IPS-15b (cell line): Measurements from ENCODE around the gene VRK2.
"Not testable (repeated sequence)": the region's sequence is repeated elsewhere in the genome, so short reads cannot be mapped to it uniquely, and the experiment has no call there.

Source experiments
- H3K27me3 ChIP-seq: one replicate; pipeline ENCODE4 v1.6.1; 2013; ENCODE audit warnings: low read length; ENCODE audit not compliant: control insufficient read depth, insufficient read depth
- H3K36me3 ChIP-seq: one replicate; pipeline ENCODE4 v1.6.1; 2013; ENCODE audit warnings: low read length; ENCODE audit not compliant: control insufficient read depth, insufficient read depth
- H3K4me1 ChIP-seq: one replicate; pipeline ENCODE4 v1.6.1; 2013; ENCODE audit warnings: mild to moderate bottlenecking, low read length; ENCODE audit not compliant: control insufficient read depth, insufficient read depth
- H3K4me3 ChIP-seq: one replicate; pipeline ENCODE4 v1.5.1; 2013; ENCODE audit warnings: low read depth, low read length
- H3K9ac ChIP-seq: one replicate; pipeline ENCODE4 v1.6.1; 2013; ENCODE audit warnings: low read depth, mild to moderate bottlenecking, low read length
- H3K9me3 ChIP-seq: one replicate; pipeline ENCODE4 v1.6.1; 2013; ENCODE audit warnings: mild to moderate bottlenecking, low read length; ENCODE audit not compliant: control insufficient read depth, insufficient read depth

Gene VRK2

DNA sequence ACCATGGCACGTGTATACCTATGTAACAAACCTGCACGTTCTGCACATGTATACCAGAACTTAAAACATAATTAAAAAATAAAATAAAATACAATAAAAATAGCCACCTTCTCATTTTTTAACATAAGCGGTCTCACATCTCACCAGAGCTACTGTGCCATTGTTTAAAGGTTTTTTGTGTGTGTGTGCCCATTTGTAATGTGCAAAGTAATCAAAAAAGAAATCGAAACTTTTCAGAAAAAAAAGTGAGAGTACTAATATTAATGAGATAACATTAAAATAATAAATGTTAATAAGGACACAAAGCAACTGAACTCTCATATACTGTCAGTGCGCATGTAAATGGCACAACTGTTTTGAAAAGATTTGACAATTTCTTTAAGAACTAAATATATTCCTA, 134.0 kb downstream of the VRK2 start:
- H3K9ac ChIP-seq, result no peak overlapping the region
- no peaks in the 10 kb centered on the region for H3K27me3 ChIP-seq
- no peaks in the 10 kb centered on the region for H3K9me3 ChIP-seq
- no peaks in the 10 kb centered on the region for H3K36me3 ChIP-seq
- H3K4me3 ChIP-seq, result no peak overlapping the region
- no peaks in the 10 kb centered on the region for H3K4me1 ChIP-seq

DNA sequence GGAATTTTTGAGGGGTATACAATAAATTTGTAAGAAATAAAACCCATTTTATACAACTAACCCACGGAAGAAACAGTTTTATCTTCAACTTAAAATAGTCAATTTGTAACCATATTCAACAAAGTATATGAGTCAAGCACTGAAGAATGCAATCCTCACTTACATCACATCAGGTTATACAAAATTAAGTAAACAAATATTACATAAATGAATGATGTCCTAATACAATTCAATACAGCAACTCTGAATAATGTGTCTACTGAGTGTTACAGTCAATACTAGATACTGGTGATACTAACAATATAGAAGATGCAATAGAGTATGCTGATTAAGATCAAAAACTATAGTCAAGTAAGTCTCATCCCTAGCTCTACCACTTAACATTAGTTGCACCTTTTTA, 135.9 kb downstream of the VRK2 start:
- no peak overlapping the region for H3K9ac ChIP-seq
- H3K36me3 ChIP-seq, result no peaks in the 10 kb centered on the region
- H3K4me1 ChIP-seq, result no peaks in the 10 kb centered on the region
- no peaks in the 10 kb centered on the region for H3K9me3 ChIP-seq
- no peaks in the 10 kb centered on the region for H3K27me3 ChIP-seq
- no peak overlapping the region for H3K4me3 ChIP-seq

DNA sequence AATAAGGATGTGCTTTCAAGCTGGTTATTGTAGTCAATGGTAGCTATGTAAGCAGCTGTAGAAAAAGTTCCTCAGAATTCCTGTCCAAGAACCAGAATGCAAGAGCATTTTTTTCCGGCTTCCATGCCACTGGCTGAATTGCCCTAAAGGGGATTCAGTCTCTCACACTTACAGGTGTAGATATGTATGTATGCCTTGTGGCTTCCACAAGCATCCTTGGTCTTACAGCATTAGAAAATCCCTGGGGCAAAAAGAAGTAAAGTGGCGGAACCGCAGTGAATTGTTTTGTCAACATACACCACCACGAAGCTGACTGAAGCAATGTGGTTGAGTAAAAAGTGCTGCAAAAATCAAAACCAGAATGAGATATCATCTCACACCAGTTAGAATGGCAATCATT, 139.9 kb downstream of the VRK2 start:
- Histone ChIP-seq H3K9ac (no peak overlapping the region), H3K27me3 (no peaks in the 10 kb centered on the region), H3K4me1 (no peaks in the 10 kb centered on the region), H3K9me3 (no peaks in the 10 kb centered on the region), H3K36me3 (no peaks in the 10 kb centered on the region), H3K4me3 (no peak overlapping the region)

DNA sequence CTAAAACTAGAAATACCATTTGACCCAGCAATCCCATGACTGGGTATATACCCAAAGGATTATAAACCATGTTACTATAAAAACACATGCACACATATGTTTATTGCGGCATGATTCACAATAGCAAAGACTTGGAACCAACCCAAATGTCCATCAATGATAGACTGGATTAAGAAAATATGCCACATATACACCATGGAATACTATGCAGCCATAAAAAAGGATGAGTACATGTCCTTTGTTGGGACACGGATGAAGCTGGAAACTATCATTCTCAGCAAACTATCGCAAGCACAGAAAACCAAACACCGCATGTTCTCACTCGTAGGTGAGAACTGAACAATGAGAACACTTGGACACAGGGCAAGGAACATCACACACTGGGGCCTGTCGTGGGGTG, 140.4 kb downstream of the VRK2 start:
- not testable (repeated sequence) for H3K4me3 ChIP-seq, H3K9me3 ChIP-seq, H3K9ac ChIP-seq

DNA sequence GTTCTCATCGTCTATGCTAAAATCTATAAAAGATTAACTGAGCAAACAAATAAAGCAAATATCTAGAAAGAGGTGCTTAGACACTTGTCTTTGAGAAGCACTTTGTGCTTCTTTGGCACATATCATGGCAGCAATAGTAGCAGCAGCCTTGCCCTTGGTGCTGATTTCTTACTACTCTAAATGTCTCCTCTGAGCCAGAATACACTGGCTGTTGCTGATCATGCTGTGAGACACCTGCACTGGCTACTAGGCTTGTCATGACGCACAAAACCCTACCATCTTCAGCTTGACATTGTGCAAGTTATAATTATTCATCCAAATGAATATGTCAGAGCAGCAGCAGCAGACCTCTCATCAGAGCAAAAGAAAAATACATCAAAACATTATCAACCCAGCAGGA, 147.9 kb downstream of the VRK2 start:
- Histone ChIP-seq H3K4me1 (no peaks in the 10 kb centered on the region), H3K36me3 (no peaks in the 10 kb centered on the region), H3K9me3 (no peaks in the 10 kb centered on the region)

More for the DNA sequence above, 140.4 kb downstream of the VRK2 start:
- H3K36me3 ChIP-seq, H3K27me3 ChIP-seq, H3K4me1 ChIP-seq: not testable (repeated sequence)

DNA sequence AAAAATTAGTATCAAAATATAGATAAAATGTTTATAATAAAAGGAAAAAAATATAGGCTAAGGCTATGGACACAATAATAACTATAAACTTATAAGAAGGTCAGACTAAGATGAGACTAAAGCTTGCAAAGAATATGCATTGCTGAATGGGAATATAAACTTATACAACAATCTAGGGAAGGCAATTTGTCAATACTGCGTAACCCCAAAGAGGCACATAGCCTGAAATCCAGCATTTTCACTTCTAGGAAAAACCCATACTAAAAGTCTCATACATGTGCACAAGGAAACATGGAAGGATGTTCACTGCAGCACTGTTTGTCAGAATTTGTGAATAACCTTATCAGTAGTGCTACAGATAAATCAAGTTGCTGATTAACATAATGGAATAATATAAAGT, 149.1 kb downstream of the VRK2 start:
- Histone ChIP-seq H3K9me3 (no peaks in the 10 kb centered on the region), H3K36me3 (no peaks in the 10 kb centered on the region), H3K4me3 (no peak overlapping the region), H3K9ac (no peak overlapping the region), H3K4me1 (no peaks in the 10 kb centered on the region), H3K27me3 (no peaks in the 10 kb centered on the region)

More for the DNA sequence above, 147.9 kb downstream of the VRK2 start:
- Histone ChIP-seq H3K4me3 (no peak overlapping the region), H3K27me3 (no peaks in the 10 kb centered on the region), H3K9ac (no peak overlapping the region)

DNA sequence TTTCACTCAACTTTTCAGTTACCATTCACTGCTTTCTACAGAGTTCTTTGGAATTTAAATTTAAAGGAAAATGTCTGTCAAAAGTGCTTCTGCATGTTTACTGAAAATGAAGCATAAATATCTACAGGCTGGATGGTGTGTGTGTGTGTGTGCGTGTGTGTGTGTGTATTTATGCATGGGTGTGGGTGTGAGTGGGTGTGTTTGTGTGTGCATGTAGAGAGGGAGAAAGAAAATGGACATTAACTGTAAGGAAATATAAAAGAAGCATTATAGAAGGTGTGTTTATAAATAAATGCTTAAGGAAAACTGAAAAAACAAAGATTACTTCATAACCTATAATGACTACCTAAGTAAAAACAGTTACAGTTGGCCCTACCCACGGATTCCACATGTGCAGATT, 151.3 kb downstream of the VRK2 start:
- Histone ChIP-seq H3K27me3 (no peaks in the 10 kb centered on the region), H3K36me3 (no peaks in the 10 kb centered on the region), H3K4me3 (no peak overlapping the region), H3K4me1 (no peaks in the 10 kb centered on the region), H3K9me3 (no peaks in the 10 kb centered on the region), H3K9ac (no peak overlapping the region)

DNA sequence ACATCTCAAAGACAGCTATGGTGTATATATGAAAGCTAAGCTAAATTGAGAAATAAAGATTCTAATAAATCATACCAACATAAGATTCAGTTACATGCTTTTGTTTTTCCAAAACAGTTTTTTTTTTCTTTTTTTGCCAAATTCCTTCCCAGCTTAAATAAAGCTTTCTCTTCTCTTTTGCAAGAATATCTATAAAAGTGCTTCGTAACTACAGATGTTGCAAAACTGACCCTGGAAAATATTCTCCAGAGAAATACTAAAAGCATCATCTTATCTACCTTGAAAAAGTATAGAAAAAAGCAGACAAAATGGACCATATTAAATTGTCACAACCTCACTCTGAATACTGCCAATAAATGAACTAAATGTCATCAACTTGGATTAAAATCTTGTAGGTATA, 155.8 kb downstream of the VRK2 start:
- Histone ChIP-seq H3K27me3 (no peaks in the 10 kb centered on the region), H3K36me3 (no peaks in the 10 kb centered on the region), H3K4me1 (peaks cover 7% of the 10 kb centered on the region)

DNA sequence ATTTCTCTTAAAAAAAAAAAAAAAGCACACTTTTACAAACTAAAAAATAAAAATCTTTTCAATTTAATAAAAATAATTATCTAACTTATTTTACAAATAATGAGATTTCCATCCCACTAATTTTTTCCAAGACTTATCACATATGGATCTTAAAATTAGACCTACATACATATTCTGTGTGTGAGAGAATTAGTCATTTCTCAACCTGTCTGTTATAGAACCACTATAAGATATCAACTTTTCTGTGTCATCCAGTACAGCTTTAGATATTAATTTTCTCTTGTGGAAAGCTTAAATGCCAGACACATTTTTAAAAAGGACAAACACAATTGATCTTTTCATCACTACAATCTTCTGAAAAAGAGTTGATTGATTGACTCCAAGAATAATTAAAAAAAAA, 156.4 kb downstream of the VRK2 start:
- no peak overlapping the region for H3K9ac ChIP-seq
- no peaks in the 10 kb centered on the region for H3K9me3 ChIP-seq
- no peaks in the 10 kb centered on the region for H3K27me3 ChIP-seq
- no peaks in the 10 kb centered on the region for H3K36me3 ChIP-seq
- no peak overlapping the region for H3K4me3 ChIP-seq
- H3K4me1 ChIP-seq, result peaks cover 12% of the 10 kb centered on the region

More for the DNA sequence above, 155.8 kb downstream of the VRK2 start:
- H3K9ac ChIP-seq, result no peak overlapping the region
- no peak overlapping the region for H3K4me3 ChIP-seq
- no peaks in the 10 kb centered on the region for H3K9me3 ChIP-seq

DNA sequence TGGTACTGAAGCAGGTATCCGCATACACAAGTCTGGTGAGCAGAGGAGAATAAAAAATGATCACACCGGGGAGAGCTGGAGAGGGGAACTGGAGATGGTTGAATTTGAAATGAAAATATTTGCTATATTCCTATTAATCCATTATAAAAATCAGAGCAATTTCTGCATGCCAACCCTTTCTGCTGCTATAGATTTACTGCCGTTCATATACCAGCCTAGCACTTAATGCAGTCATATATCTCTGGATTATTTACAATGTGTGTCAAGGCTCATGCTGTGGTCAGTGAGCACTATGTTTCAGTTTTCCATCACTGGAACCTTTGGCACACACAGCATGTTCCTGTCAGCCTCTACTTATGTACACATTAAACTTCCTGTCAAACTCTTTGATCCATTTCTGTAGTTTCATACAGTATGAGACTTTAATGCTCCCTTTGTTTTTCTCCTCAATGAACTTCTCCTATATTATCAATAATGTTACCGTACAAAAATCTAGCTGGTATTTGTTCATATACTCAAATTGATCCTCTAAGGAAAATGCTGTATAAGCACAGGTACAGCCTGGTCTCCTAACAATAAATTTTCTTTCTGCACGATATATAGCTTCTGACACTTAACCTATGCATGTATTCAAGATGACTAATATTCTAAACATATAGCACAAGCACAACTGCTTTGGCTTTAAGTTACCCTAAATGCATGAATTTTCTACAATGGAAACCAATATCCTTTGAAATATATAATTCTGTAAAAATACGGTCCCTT, 157.8 kb downstream of the VRK2 start:
- Histone ChIP-seq H3K4me3 (no peak overlapping the region), H3K9ac (no peak overlapping the region), H3K27me3 (no peaks in the 10 kb centered on the region), H3K36me3 (no peaks in the 10 kb centered on the region), H3K4me1 (peaks cover 15% of the 10 kb centered on the region), H3K9me3 (no peaks in the 10 kb centered on the region)

DNA sequence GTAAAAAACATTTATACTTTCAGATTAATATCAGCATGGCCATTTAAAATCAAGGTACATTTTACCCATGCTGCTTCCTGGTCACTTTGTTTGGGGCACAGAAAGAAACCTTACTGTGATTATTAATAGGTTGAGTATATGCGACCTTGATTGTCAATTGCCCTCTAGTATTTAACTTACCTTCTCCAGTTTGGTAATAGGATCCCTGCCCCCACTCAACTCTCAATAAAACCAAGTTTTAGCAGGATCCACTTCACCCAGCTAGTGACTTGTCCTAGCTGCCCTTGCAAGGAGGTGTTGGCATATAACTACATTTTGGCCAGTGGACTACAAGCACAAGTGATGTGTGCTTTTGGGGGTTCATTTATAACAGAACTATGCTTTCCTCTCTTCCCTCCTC, 160.2 kb downstream of the VRK2 start:
- Histone ChIP-seq H3K9ac (no peak overlapping the region), H3K4me1 (peaks cover 15% of the 10 kb centered on the region), H3K36me3 (peaks cover 2% of the 10 kb centered on the region), H3K9me3 (peaks cover 3% of the 10 kb centered on the region), H3K27me3 (no peaks in the 10 kb centered on the region), H3K4me3 (no peak overlapping the region)

DNA sequence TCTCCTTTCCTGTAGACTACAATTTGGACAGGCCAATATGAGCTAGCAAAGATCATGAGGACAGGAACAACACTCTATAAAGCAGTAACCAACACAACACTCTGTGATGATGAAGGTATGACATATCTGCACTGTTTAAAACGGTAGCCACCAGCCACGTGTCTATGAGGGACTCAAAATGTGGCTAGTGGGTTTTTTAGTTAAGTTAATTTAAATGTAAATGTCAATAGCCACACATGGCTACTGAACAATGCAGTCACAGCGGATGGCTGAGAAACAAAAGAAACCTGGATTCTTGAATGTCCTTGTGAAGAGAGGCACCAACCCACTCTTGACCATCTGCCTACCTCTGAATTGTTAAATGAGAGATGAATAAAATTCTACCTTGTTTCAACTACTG, 160.6 kb downstream of the VRK2 start:
- H3K9me3 ChIP-seq, result peaks cover 3% of the 10 kb centered on the region
- H3K4me3 ChIP-seq, result no peak overlapping the region
- no peak overlapping the region for H3K9ac ChIP-seq
- H3K36me3 ChIP-seq, result peaks cover 4% of the 10 kb centered on the region
- H3K27me3 ChIP-seq, result no peaks in the 10 kb centered on the region
- peaks cover 15% of the 10 kb centered on the region for H3K4me1 ChIP-seq
